Fibroblast of lung (primary cell): ENCODE data around the gene MRPS18A.

Experiments
- EZH2 ChIP-seq: IDR thresholded peaks from 2 replicates; pipeline ENCODE4 v1.5.1; 2012; ENCODE audit warnings: low read length, control low read depth, mild to moderate bottlenecking; ENCODE audit errors: missing control alignments
- TF ChIP-seq, protein P1 (sequence below), 2 donors: IDR thresholded peaks in 1 of 2; conservative IDR thresholded peaks in 1 of 2; 1 replicate in 1 of 2; 2 replicates in 1 of 2; pipeline ENCODE4 v1.5.1; 2011 to 2012; ENCODE audit warnings: low read length in 2 of 2, control low read depth in 1 of 2, inconsistent platforms in 1 of 2, low read depth in 1 of 2, mild to moderate bottlenecking in 1 of 2

DNA sequence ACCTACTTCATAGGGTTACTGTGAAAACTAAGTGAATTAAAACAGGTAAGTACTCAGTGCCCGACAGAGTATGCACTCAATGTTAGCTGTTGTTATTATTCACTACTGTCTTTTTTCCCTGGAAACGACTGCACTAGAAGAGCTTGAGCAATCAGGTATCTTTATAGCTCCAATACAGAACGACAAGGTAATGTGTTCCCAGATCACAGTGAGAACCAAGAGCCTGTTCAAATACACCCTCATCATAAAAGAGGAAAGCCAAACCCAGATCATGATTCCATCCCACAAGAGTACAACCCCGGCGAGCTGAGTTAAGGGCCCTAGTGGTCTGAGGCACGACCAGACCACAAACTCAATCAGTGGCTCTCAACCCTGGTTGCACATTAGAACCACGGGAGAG lies 9.8 kb downstream of the MRPS18A start:
- TF ChIP-seq, protein P1, sequence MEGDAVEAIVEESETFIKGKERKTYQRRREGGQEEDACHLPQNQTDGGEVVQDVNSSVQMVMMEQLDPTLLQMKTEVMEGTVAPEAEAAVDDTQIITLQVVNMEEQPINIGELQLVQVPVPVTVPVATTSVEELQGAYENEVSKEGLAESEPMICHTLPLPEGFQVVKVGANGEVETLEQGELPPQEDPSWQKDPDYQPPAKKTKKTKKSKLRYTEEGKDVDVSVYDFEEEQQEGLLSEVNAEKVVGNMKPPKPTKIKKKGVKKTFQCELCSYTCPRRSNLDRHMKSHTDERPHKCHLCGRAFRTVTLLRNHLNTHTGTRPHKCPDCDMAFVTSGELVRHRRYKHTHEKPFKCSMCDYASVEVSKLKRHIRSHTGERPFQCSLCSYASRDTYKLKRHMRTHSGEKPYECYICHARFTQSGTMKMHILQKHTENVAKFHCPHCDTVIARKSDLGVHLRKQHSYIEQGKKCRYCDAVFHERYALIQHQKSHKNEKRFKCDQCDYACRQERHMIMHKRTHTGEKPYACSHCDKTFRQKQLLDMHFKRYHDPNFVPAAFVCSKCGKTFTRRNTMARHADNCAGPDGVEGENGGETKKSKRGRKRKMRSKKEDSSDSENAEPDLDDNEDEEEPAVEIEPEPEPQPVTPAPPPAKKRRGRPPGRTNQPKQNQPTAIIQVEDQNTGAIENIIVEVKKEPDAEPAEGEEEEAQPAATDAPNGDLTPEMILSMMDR (conservative IDR thresholded peaks at IDR 0.05 in 1 of 2, IDR thresholded peaks at IDR 0.05 in 1 of 2; ENCODE audit: low read depth in 1 of 2, low read length in 2 of 2), result no peak
- TF ChIP-seq EZH2, result no peak
